SU-DHL-6 (cell line): Measurements from ENCODE around the gene MBNL1.

Source experiments
- H2AFZ ChIP-seq: fragments of 200-600 bp; sonication (generic); 2 replicates; pipeline ENCODE4 v1.6.1; 2014; ENCODE audit warnings: low read depth, mild to moderate bottlenecking, moderate library complexity, mixed read lengths, antibody characterized with exemption, low read length; ENCODE audit not compliant: severe bottlenecking
- H3F3A ChIP-seq: fragments of 200-600 bp; shearing (Covaris generic); 2 replicates; pipeline ENCODE4 v1.6.0; 2016; ENCODE audit warnings: antibody characterized with exemption, mild to moderate bottlenecking; ENCODE audit not compliant: insufficient read depth
- H3K27ac ChIP-seq: fragments of 200-600 bp; sonication (generic); 2 replicates; pipeline ENCODE4 v1.5.1; 2016; ENCODE audit warnings: low read depth, mild to moderate bottlenecking, low read length, moderate library complexity, mixed read lengths
- H3K27me3 ChIP-seq: fragments of 200-600 bp; sonication (generic), shearing (Covaris generic); 2 replicates; pipeline ENCODE4 v1.6.0; 2014; ENCODE audit warnings: mild to moderate bottlenecking, low read length
- H3K36me3 ChIP-seq: fragments of 200-600 bp; sonication (generic); 2 replicates; pipeline ENCODE4 v1.6.1; 2014; ENCODE audit warnings: mild to moderate bottlenecking, low read length, mixed read lengths
- H3K4me2 ChIP-seq: fragments of 300-600, 200-600 bp; shearing (Covaris generic), sonication (generic); 2 replicates; pipeline ENCODE4 v1.6.0; 2014; ENCODE audit warnings: low read length, low read depth, mild to moderate bottlenecking; ENCODE audit not compliant: poor library complexity, severe bottlenecking
- H3K4me3 ChIP-seq: fragments of 200-600 bp; sonication (generic); 2 replicates; pipeline ENCODE4 v1.5.1; 2014; ENCODE audit warnings: antibody characterized with exemption, low read length, mild to moderate bottlenecking, mixed read lengths; ENCODE audit not compliant: insufficient read depth, poor library complexity, severe bottlenecking
- H3K79me2 ChIP-seq: fragments of 200-600 bp; sonication (generic); 2 replicates; pipeline ENCODE4 v1.6.1; 2014; ENCODE audit warnings: mild to moderate bottlenecking, low read length, moderate library complexity; ENCODE audit not compliant: insufficient read depth
- H3K9ac ChIP-seq: fragments of 200-600 bp; sonication (generic); 2 replicates; pipeline ENCODE4 v1.7.0; 2014; ENCODE audit warnings: mild to moderate bottlenecking, low read length
- H3K9me2 ChIP-seq: fragments of 200-600 bp; sonication (generic); replicated peaks from 2 replicates; pipeline ENCODE4 v1.6.1; 2014; ENCODE audit warnings: low read length; ENCODE audit not compliant: insufficient read depth
- H3K9me3 ChIP-seq: fragments of 200-600 bp; sonication (generic); 2 replicates; pipeline ENCODE4 v1.6.1; 2014; ENCODE audit warnings: low read length, mixed read lengths; ENCODE audit not compliant: insufficient read depth
- H4K20me1 ChIP-seq: fragments of 200-600 bp; sonication (generic); 2 replicates; pipeline ENCODE4 v1.6.1; 2014; ENCODE audit warnings: low read depth, mild to moderate bottlenecking, antibody characterized with exemption, low read length, moderate library complexity, mixed read lengths
- CTCF ChIP-seq: fragments of 200-600 bp; sonication (generic); IDR thresholded peaks from one replicate; pipeline ENCODE4 v1.5.1; 2017; ENCODE audit warnings: antibody characterized with exemption, mild to moderate bottlenecking, low read length, moderate library complexity; ENCODE audit not compliant: insufficient read depth, poor library complexity, severe bottlenecking
- EZH2phosphoT487 ChIP-seq: fragments of 200-600 bp; sonication (generic), shearing (Covaris generic); conservative IDR thresholded peaks from 2 replicates; pipeline ENCODE4 v1.6.1; 2018; ENCODE audit warnings: mild to moderate bottlenecking, antibody characterized with exemption, low read length, moderate library complexity, mixed read lengths

Gene MBNL1

GRCh38 chr3:152251916-152252315, 16.8 kb upstream of the MBNL1 start:
- Histone ChIP-seq H3K4me3 (no peak overlapping the region), H2AFZ (no peak overlapping the region), H3K9me3 (no peaks in the 10 kb centered on the region), H3K9ac (no peak overlapping the region), H4K20me1 (no peaks in the 10 kb centered on the region), H3F3A (peaks cover 25% of the 10 kb centered on the region), H3K27ac (peak overlapping the region; percentile 29; the same call in 1 of the 2 replicates), H3K27me3 (no peaks in the 10 kb centered on the region), H3K4me2 (peak overlapping the region; percentile 71), H3K9me2 (no peaks in the 10 kb centered on the region), H3K79me2 (peaks cover 38% of the 10 kb centered on the region; the same call in 1 of the 2 replicates), H3K36me3 (peaks cover 12% of the 10 kb centered on the region; the same call in 1 of the 2 replicates)
- TF ChIP-seq EZH2phosphoT487 = no peak
- no peak for TF ChIP-seq CTCF

DNA sequence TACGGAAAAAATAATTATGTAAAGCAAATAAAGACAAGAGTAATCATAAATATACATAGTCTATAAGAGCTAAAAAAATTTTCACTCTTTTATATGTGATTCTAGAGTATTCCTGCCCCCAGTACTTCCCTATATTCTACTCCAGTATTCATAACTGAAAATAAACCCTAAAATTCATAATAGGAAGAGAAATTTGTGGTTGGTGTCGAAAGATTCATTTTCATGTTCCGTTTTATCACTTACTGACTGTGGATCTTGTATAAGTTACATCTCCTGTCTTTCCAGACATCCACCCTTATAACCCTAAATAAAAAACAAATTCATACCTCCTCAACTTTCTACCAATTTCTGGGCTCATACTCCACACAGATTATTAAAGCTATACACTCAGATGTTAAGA, 16.0 kb upstream of the MBNL1 start:
- peak overlapping the region; percentile 71 for H3K4me2 ChIP-seq
- H2AFZ ChIP-seq = no peak overlapping the region

GRCh38 chr3:152253514-152253913, 15.2 kb upstream of the MBNL1 start:
- TF ChIP-seq EZH2phosphoT487 (no peak), CTCF (no peak)

More for the DNA sequence above, 16.0 kb upstream of the MBNL1 start:
- peak overlapping the region; percentile 83 for H3K27ac ChIP-seq
- peaks cover 21% of the 10 kb centered on the region for H3F3A ChIP-seq
- TF ChIP-seq CTCF = no peak
- no peak for TF ChIP-seq EZH2phosphoT487
- peak overlapping the region; percentile 2 for H3K4me3 ChIP-seq
- peaks cover 5% of the 10 kb centered on the region; the same call in 1 of the 2 replicates for H3K36me3 ChIP-seq
- H3K9me3 ChIP-seq = no peaks in the 10 kb centered on the region
- H3K9me2 ChIP-seq = no peaks in the 10 kb centered on the region
- no peaks in the 10 kb centered on the region for H4K20me1 ChIP-seq
- H3K79me2 ChIP-seq = peaks cover 33% of the 10 kb centered on the region; the same call in 1 of the 2 replicates
- H3K9ac ChIP-seq = peak overlapping the region; percentile 1; the same call in 1 of the 2 replicates
- H3K27me3 ChIP-seq = no peaks in the 10 kb centered on the region

More at GRCh38 chr3:152253514-152253913, 15.2 kb upstream of the MBNL1 start:
- Histone ChIP-seq H3K27ac (peak overlapping the region; percentile 83), H2AFZ (no peak overlapping the region), H3K4me3 (peak overlapping the region; percentile 0), H3K79me2 (peaks cover 29% of the 10 kb centered on the region; the same call in 1 of the 2 replicates), H3K4me2 (peak overlapping the region; percentile 71), H3K27me3 (no peaks in the 10 kb centered on the region), H3F3A (peaks cover 15% of the 10 kb centered on the region; the same call in 1 of the 2 replicates), H3K9ac (0 out of 2 replicates have a peak overlapping the region, but pooled peaks have one; percentile 1), H4K20me1 (no peaks in the 10 kb centered on the region), H3K36me3 (no peaks in the 10 kb centered on the region), H3K9me2 (no peaks in the 10 kb centered on the region), H3K9me3 (no peaks in the 10 kb centered on the region)
